CD4-positive, alpha-beta T cell treated with Interferon alpha-2 for 1 hour (primary cell): ENCODE measurements around the gene NEK2.
"Not testable (repeated sequence)": the region's sequence is repeated elsewhere in the genome, so short reads cannot be mapped to it uniquely, and the experiment has no call there.

Experiments
- DNase-seq, 2 donors: peaks; one replicate each; pipeline ENCODE4 v3.0.0-alpha.2; 2020 to 2022

Gene NEK2

GRCh38 chr1:211632117-211632807 lies 43.2 kb downstream of the NEK2 start:
- no peak for DNase-seq

GRCh38 chr1:211631168-211631567 lies 44.3 kb downstream of the NEK2 start:
- no peak for DNase-seq

- DNase-seq: no peak
These were observed 45.0 kb downstream of the NEK2 start for GRCh38 chr1:211630236-211631081.

GRCh38 chr1:211628417-211628816 lies 47.0 kb downstream of the NEK2 start:
- DNase-seq: no peak

- DNase-seq: no peak
These were observed 48.2 kb downstream of the NEK2 start for GRCh38 chr1:211627259-211627658.

GRCh38 chr1:211625866-211626265 lies 49.6 kb downstream of the NEK2 start:
- not testable (repeated sequence) for DNase-seq

- DNase-seq: peak; percentile 49 to 55
These were observed 50.4 kb downstream of the NEK2 start for GRCh38 chr1:211625040-211625439.

- DNase-seq: no peak
These were observed 51.9 kb downstream of the NEK2 start for GRCh38 chr1:211623515-211623914.

GRCh38 chr1:211621447-211622198 lies 53.8 kb downstream of the NEK2 start:
- DNase-seq: no peak

- DNase-seq: no peak
These were observed 55.3 kb downstream of the NEK2 start for GRCh38 chr1:211620097-211620496.

GRCh38 chr1:211619033-211619996 lies 56.1 kb downstream of the NEK2 start:
- DNase-seq: no peak

GRCh38 chr1:211616965-211617297 lies 58.5 kb downstream of the NEK2 start:
- no peak for DNase-seq

- no peak for DNase-seq
These were observed 59.0 kb downstream of the NEK2 start for GRCh38 chr1:211616231-211616964.

GRCh38 chr1:211614615-211615014 lies 60.8 kb downstream of the NEK2 start:
- DNase-seq: no peak

GRCh38 chr1:211613951-211614350 lies 61.5 kb downstream of the NEK2 start:
- DNase-seq: no peak

GRCh38 chr1:211613108-211613947 lies 62.1 kb downstream of the NEK2 start:
- DNase-seq: peak; percentile 3 to 68

- no peak for DNase-seq
These were observed 62.7 kb downstream of the NEK2 start for GRCh38 chr1:211612786-211613107.
